ENCODE measurements around the gene ALG13. TPM values are rescaled to one million over a fixed set of nuclear protein-coding genes. Genes with fewer than 3 reads are reported as not detected.
A peak's percentile ranks its signal among the peaks of the same experiment; 100 is the strongest.
"Not testable (repeated sequence)": the region's sequence is repeated elsewhere in the genome, so short reads cannot be mapped to it uniquely, and the experiment has no call there.

ALG13 gene
- 100 and 101 TPM in 2 replicates for total RNA-seq (2014; rRNA removed; shearing (Covaris generic))
- polyA plus RNA-seq (2014; cell fraction: nucleus; rRNA removed), result 40.6 and 41.7 TPM in 2 replicates

- peak; percentile 91 for DNase-seq (ENCODE audit: extremely low read depth, low read depth)
Measured at GRCh38 chrX:111680988-111681779, at the start of gene ALG13. ALG13 (plus strand) TSS chrX:111681170; CDS start chrX:111681219, 49 bp downstream.

DNA sequence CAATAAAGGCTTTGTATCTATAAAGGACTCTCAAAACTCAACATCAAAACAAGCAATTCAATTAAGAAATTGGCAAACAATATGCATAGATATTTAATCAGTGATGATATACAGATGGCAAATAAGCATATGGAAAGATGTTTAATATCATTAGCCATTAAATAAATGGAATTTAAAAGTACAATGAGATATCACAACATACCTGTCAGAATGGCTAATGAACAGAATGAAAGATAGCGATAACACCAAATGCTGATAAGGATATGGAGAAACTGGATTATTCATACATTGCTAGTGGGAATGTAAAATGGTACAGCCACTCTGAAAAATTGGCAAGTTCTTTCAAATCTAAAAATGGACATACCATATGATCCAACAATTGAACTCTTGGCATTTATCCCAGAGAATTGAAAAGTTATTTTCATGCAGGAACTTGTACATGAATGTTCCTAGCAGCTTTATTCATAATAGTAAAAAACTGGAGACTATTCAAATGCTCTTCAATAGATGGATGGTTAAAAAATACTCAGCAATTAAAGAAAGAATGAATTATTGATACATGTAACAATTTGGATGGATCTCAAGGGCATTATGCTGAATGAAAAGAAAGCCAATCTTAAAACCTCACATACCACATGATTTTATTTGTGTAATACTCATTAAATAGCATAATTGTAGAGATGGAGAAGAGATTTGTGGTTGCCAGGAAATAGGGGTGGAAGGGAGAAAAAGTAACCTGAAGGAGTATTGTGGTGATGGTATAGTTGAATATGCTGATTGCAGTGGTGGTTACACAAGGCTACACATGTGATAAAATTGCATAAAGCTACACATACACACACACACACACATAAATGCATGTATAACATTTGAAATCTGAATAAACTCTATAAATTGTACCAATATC, 45.9 kb upstream of the ALG13 start:
- no peak for DNase-seq (ENCODE audit: extremely low read depth, low read depth)

GRCh38 chrX:111641969-111642368, 39.0 kb upstream of the ALG13 start:
- DNase-seq (ENCODE audit: extremely low read depth, low read depth), result no peak

DNA sequence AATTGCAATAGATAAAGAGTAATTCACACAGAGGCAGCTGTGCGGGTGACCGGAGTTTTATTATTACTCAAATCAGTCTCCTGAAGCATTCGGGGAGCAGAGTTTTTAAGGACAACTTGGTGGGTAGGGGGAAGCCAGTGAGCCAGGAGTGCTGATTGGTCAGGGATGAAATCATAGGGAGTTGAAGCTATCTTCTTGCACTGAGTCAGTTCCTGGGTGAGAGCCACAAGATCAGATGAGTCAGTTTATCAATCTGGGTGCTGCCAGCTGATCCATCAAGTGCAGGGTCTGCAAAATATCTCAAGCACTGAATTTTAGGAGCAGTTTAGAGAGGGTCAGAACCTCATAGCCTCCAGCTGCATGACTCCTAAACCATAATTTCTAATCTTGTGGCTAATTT, 35.8 kb upstream of the ALG13 start:
- DNase-seq (ENCODE audit: extremely low read depth, low read depth), result not testable (repeated sequence)

GRCh38 chrX:111645607-111646006, 35.4 kb upstream of the ALG13 start:
- DNase-seq (ENCODE audit: extremely low read depth, low read depth), result no peak

DNA sequence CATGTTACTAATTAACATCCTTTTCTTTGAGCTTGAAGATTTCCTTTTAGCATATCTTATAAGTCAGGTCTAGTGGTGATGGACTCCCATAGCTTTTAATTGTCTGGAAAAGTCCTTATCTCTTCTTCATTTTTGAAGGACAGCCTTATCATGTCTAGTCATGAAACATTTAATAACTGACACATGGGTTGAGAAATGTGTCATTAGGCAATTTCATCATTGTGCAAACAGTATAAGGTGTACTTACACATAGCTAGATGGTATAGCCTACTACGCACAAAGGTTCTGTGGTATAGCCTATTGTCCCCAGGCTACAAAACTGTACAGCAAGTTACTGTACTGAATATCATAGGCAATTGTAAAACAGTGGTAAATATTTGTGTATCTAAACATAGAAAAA, 34.5 kb upstream of the ALG13 start:
- DNase-seq (ENCODE audit: extremely low read depth, low read depth), result no peak

DNA sequence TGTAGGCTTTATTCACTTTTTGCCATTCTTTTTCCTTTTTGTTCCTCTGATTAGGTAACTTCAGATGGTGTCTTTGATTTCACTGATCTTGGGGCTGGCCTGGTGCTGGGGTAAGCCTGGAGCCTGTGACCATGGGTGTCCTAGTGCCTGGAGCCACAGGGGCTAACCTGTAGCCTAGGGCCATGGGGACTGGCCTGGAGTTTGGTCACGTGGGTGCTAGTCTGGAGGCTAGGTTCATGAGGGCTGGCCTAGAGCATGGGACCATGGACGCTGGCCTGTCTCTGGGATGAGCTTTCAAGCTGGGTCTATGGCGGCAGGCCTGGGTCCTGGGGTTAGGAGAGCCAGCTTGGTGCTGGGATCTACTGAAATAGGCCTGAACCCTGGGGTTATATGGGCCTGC, 32.2 kb upstream of the ALG13 start:
- no peak for DNase-seq (ENCODE audit: extremely low read depth, low read depth)

GRCh38 chrX:111649638-111650037, 31.3 kb upstream of the ALG13 start:
- no peak for DNase-seq (ENCODE audit: extremely low read depth, low read depth)

GRCh38 chrX:111650845-111651244, 30.1 kb upstream of the ALG13 start:
- no peak for DNase-seq (ENCODE audit: extremely low read depth, low read depth)

GRCh38 chrX:111652719-111653118, 28.3 kb upstream of the ALG13 start:
- DNase-seq (ENCODE audit: extremely low read depth, low read depth), result no peak

GRCh38 chrX:111661241-111661640, 19.7 kb upstream of the ALG13 start:
- no peak for DNase-seq (ENCODE audit: extremely low read depth, low read depth)

DNA sequence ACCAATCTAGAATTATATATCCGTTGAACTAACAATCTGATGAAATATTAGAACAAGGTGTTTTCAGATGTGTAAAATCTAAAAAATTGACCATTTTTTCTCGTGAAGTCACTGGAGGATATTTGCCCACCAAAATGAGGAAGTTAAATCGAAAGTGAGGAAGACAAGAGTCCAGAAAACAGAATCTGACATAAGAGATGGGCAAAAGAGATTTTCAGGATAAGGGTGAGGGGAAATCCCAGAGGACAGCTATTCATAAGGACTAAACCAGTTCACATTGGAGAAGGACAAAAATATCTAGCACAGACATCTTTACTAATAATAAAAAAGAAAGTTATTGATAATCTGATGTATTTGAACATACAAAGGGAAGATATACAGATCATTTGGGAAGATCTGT, 18.7 kb upstream of the ALG13 start:
- no peak for DNase-seq (ENCODE audit: extremely low read depth, low read depth)

GRCh38 chrX:111671668-111672067, 9.3 kb upstream of the ALG13 start:
- DNase-seq (ENCODE audit: extremely low read depth, low read depth), result no peak

- DNase-seq (ENCODE audit: extremely low read depth, low read depth), result no peak
Measured at GRCh38 chrX:111687305-111687704, 6.3 kb downstream of the ALG13 start.

DNA sequence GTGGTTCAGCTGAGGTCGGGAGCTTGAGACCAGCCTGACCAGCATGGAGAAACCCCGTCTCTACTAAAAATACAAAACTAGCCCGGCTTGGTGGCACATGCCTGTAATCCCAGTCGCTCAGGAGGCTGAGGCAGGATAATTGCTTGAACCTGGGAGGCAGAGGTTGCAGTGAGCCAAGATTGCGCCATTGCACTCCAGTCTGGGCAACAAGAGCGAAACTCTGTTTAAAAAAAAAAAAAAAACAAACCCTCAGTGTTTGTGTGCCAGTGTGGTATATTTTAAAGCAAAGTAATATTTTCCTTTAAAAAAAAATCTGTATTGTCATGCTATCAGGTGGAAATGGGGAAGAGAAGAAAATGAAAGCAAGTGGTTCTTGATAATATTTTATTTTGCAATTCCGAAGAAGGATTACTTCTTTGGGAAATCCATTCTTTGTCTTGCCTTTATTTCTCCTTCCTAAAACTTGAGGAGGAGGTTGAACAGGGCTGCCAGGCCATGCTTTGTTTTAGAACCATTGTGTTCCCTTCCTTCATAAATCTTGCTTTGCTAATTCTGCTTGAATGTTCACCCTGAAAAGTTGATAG, 14.4 kb downstream of the ALG13 start:
- no peak for DNase-seq (ENCODE audit: extremely low read depth, low read depth)

DNA sequence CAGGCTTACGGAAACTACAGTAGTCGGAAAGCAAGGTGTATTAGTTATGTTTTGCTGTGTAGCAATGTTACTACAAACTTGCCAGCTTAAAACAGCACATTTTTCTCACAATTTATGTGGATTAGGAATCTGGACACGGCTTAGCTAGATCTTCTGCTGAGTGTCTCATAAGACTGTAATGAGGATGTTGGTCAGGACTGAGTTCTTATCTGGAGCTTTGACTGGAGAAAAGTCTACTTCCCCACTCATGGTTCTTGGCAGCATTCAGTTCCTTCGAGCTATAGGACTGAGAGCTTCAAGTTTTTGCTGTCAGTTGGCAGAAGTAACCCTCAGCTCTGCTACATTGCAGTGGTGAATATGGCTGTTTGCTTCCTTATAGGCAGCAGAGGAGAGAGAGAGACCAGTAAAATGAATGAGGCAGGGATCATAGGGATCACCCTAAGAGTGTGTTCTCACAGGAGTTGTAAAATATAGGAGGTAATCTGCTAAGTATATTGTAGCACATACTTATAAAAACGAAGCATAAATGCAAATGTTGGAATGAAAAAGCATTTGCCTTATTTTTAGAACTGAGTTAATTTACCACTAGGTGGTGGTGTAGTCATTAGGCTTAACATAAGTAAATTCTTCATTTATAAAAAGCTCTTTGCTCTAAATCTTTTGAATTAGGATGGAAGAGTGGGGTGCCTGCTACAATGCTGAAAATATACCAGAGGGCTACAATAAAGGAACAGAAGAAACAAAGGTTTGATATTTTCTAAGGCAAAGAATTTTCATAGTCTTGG, 38.6 kb downstream of the ALG13 start:
- no peak for DNase-seq (ENCODE audit: extremely low read depth, low read depth)

GRCh38 chrX:111728096-111728495, 47.1 kb downstream of the ALG13 start:
- no peak for DNase-seq (ENCODE audit: extremely low read depth, low read depth)

- DNase-seq (ENCODE audit: extremely low read depth, low read depth), result no peak
Measured at GRCh38 chrX:111731351-111731750, 50.4 kb downstream of the ALG13 start.

DNA sequence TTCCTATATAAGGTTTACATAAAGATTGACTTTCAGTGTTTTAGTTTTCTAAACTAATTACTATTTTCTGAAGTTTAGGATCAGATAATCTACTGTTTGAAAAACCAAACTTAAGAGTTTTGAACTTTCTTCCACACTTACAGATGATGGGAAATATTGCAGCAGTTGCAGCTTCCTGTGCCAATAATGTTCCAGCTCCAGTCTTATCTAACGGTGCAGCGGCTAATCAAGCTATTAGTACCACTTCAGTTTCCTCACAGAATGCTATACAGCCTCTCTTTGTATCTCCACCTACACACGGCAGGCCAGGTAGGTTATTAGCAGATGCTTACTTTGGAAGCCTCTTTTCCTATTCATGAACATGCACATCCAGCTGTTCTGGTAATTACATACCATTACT, 55.6 kb downstream of the ALG13 start:
- DNase-seq (ENCODE audit: extremely low read depth, low read depth), result no peak

- DNase-seq (ENCODE audit: extremely low read depth, low read depth), result no peak
Measured at GRCh38 chrX:111742018-111742417, 61.0 kb downstream of the ALG13 start.

Data from NCI-H460 (cell line).